Colonic mucosa (tissue), 4 donors: ENCODE results near the gene KCNH5. TPM values are rescaled to one million over a fixed set of nuclear protein-coding genes. Genes with fewer than 3 reads are reported as not detected.

ENCODE experiments used
- DNase-seq: peaks from one replicate; pipeline ENCODE4 v3.0.0-alpha.2; 2020
- H3K27ac ChIP-seq: fragments of 200-600 bp; one replicate; pipeline ENCODE4 v1.8.0; 2021
- H3K27me3 ChIP-seq: fragments of 200-600 bp; one replicate; pipeline ENCODE4 v1.8.0; 2021
- H3K36me3 ChIP-seq: fragments of 200-600 bp; one replicate; pipeline ENCODE4 v1.8.0; 2021
- H3K4me1 ChIP-seq: fragments of 200-600 bp; one replicate; pipeline ENCODE4 v1.8.0; 2021; ENCODE audit warnings: mild to moderate bottlenecking
- H3K4me3 ChIP-seq: fragments of 200-600 bp; one replicate; pipeline ENCODE4 v1.8.0; 2021
- H3K9ac ChIP-seq, 2 donors: one replicate each; pipeline ENCODE4 v1.7.0; 2013; ENCODE audit warnings: control low read depth in 2 of 2, low read depth in 2 of 2, low read length in 2 of 2
- H3K9me3 ChIP-seq: fragments of 200-600 bp; one replicate; pipeline ENCODE4 v1.8.0; 2021
- CTCF ChIP-seq: fragments of 200-600 bp; IDR thresholded peaks from one replicate; pipeline ENCODE4 v1.8.0; 2022; ENCODE audit warnings: antibody characterized with exemption, mild to moderate bottlenecking
- intact Hi-C: fragments of 100-400 bp; cut with DNase I; formaldehyde crosslinking; loops from one replicate; pipeline ENCODE4 v1.14.1; 2022
- total RNA-seq, 2 donors: library from RNA; stranded (reverse); fragmentation: NEBNext Ultra II Directional in 1 of 2; extraction: Animal tissue kit (Norgen Biotek cat#: 25700) in 1 of 2; gene quantifications; one replicate each; pipeline ENCODE4 v1.2.1, GENCODE V29; 2021
- donor health status: healthy.
- donor health status: DM: no; HTN: no; CAD: no.
- donor health status: DM: no; HTN: no; CAD: no.

Gene KCNH5
- total RNA-seq, 2 donors from 2014 or later: 0.11 TPM; not detected in 1

- H3K4me3 ChIP-seq: no peak overlapping the region
- no peaks in the 10 kb centered on the region for H3K27me3 ChIP-seq
- H3K36me3 ChIP-seq: no peaks in the 10 kb centered on the region
- intact Hi-C loops: no loop called here
- TF ChIP-seq CTCF: no peak
- no peak for DNase-seq
- no peaks in the 10 kb centered on the region for H3K4me1 ChIP-seq
- no peak overlapping the region for H3K27ac ChIP-seq
- no peaks in the 10 kb centered on the region for H3K9me3 ChIP-seq
- no peak overlapping the region for H3K9ac ChIP-seq
Measured at GRCh38 chr14:62736048-62737043, 308.9 kb downstream of the KCNH5 start.

GRCh38 chr14:62734831-62735230, 310.4 kb downstream of the KCNH5 start:
- Histone ChIP-seq H3K27ac (no peak overlapping the region), H3K36me3 (no peaks in the 10 kb centered on the region), H3K9ac (no peak overlapping the region), H3K4me3 (no peak overlapping the region), H3K9me3 (no peaks in the 10 kb centered on the region), H3K27me3 (no peaks in the 10 kb centered on the region), H3K4me1 (no peaks in the 10 kb centered on the region)
- DNase-seq: no peak
- intact Hi-C loops: no loop called here
- TF ChIP-seq CTCF: no peak

GRCh38 chr14:62722406-62722805, 322.9 kb downstream of the KCNH5 start:
- Histone ChIP-seq H3K9ac (no peak overlapping the region), H3K27me3 (no peaks in the 10 kb centered on the region), H3K4me3 (no peak overlapping the region), H3K27ac (no peak overlapping the region), H3K9me3 (no peaks in the 10 kb centered on the region), H3K4me1 (no peaks in the 10 kb centered on the region), H3K36me3 (no peaks in the 10 kb centered on the region)
- no peak for DNase-seq
- intact Hi-C loops: no loop called here
- no peak for TF ChIP-seq CTCF

- Histone ChIP-seq H3K9ac (no peak overlapping the region), H3K27ac (no peak overlapping the region), H3K9me3 (no peaks in the 10 kb centered on the region), H3K36me3 (no peaks in the 10 kb centered on the region), H3K4me1 (no peaks in the 10 kb centered on the region), H3K4me3 (no peak overlapping the region), H3K27me3 (no peaks in the 10 kb centered on the region)
- DNase-seq: no peak
- intact Hi-C loops: no loop called here
- TF ChIP-seq CTCF: no peak
Measured at GRCh38 chr14:62718629-62719028, 326.6 kb downstream of the KCNH5 start.

- H3K9me3 ChIP-seq: no peaks in the 10 kb centered on the region
- H3K4me1 ChIP-seq: no peaks in the 10 kb centered on the region
- no peak overlapping the region for H3K4me3 ChIP-seq
- TF ChIP-seq CTCF: no peak
- H3K27me3 ChIP-seq: no peaks in the 10 kb centered on the region
- no peaks in the 10 kb centered on the region for H3K36me3 ChIP-seq
- intact Hi-C loops: no loop called here
- no peak for DNase-seq
- H3K27ac ChIP-seq: no peak overlapping the region
- no peak overlapping the region for H3K9ac ChIP-seq
Measured at GRCh38 chr14:62711351-62712023, 333.8 kb downstream of the KCNH5 start.
